Ecto neural progenitor cell (in vitro differentiated cells): ENCODE data around the gene TAL1.
"Not testable (repeated sequence)": the region's sequence is repeated elsewhere in the genome, so short reads cannot be mapped to it uniquely, and the experiment has no call there.

ENCODE experiments used
- DNase-seq: peaks from one replicate; pipeline ENCODE4 v3.0.0-alpha.2; 2018; ENCODE audit warnings: low spot score

TAL1 gene

GRCh38 chr1:47212636-47213229 lies 19.3 kb downstream of the TAL1 start:
- no peak for DNase-seq

- DNase-seq: no peak
Measured at GRCh38 chr1:47211796-47212269, 20.2 kb downstream of the TAL1 start.

- no peak for DNase-seq
Measured at GRCh38 chr1:47210666-47211065, 21.4 kb downstream of the TAL1 start.

GRCh38 chr1:47209725-47210325 lies 22.2 kb downstream of the TAL1 start:
- no peak for DNase-seq

GRCh38 chr1:47209091-47209490 lies 22.9 kb downstream of the TAL1 start:
- DNase-seq: no peak

GRCh38 chr1:47208374-47208850 lies 23.6 kb downstream of the TAL1 start:
- DNase-seq: no peak

- no peak for DNase-seq
Measured at GRCh38 chr1:47207803-47208373, 24.1 kb downstream of the TAL1 start.

GRCh38 chr1:47205918-47206317 lies 26.1 kb downstream of the TAL1 start:
- no peak for DNase-seq

GRCh38 chr1:47203504-47203903 lies 28.5 kb downstream of the TAL1 start:
- not testable (repeated sequence) for DNase-seq

- DNase-seq: no peak
Measured at GRCh38 chr1:47201179-47201578, 30.8 kb downstream of the TAL1 start.

GRCh38 chr1:47198214-47198613 lies 33.8 kb downstream of the TAL1 start:
- no peak for DNase-seq

GRCh38 chr1:47196622-47197021 lies 35.4 kb downstream of the TAL1 start:
- no peak for DNase-seq

- DNase-seq: not testable (repeated sequence)
Measured at GRCh38 chr1:47195981-47196380, 36.0 kb downstream of the TAL1 start.

GRCh38 chr1:47194311-47194710 lies 37.7 kb downstream of the TAL1 start:
- no peak for DNase-seq

GRCh38 chr1:47193496-47193895 lies 38.5 kb downstream of the TAL1 start:
- DNase-seq: not testable (repeated sequence)

GRCh38 chr1:47192458-47193384 lies 39.3 kb downstream of the TAL1 start:
- peak; percentile 87 for DNase-seq

- peak; percentile 34 for DNase-seq
Measured at GRCh38 chr1:47191940-47192457, 40.0 kb downstream of the TAL1 start.

GRCh38 chr1:47190857-47191256 lies 41.2 kb downstream of the TAL1 start:
- DNase-seq: no peak

GRCh38 chr1:47190509-47190855 lies 41.5 kb downstream of the TAL1 start:
- DNase-seq: no peak

- DNase-seq: peak; percentile 56
Measured at GRCh38 chr1:47189844-47190508, 42.0 kb downstream of the TAL1 start, which contains the start of gene PDZK1IP1. TSS of gene PDZK1IP1 (minus strand) at chr1:47190036. CDS start at chr1:47189932, 104 bp downstream.
